Liver (tissue), 9 donors: ENCODE measurements around the gene PRAMEF33. TPM values are rescaled to one million over a fixed set of nuclear protein-coding genes. Genes with fewer than 3 reads are reported as not detected.
"Not testable (repeated sequence)": the region's sequence is repeated elsewhere in the genome, so short reads cannot be mapped to it uniquely, and the experiment has no call there.

ENCODE experiments used
- DNase-seq: peaks from one replicate; pipeline ENCODE4 v3.0.0-alpha.2; 2017; ENCODE audit warnings: low spot score
- H3K27ac ChIP-seq, 2 donors: one replicate each; pipeline ENCODE4 v1.7.0; 2013; ENCODE audit warnings: inconsistent platforms in 2 of 2, low read length in 2 of 2, control low read depth in 1 of 2, low read depth in 1 of 2, mild to moderate bottlenecking in 1 of 2
- H3K27me3 ChIP-seq, 4 donors: one replicate each; pipeline versions ENCODE4 v1.6.1 to v1.7.0; 2013; ENCODE audit warnings: low read length in 3 of 4, inconsistent platforms in 1 of 4, mild to moderate bottlenecking in 1 of 4, moderate library complexity in 1 of 4; ENCODE audit not compliant: control insufficient read depth in 4 of 4, insufficient read depth in 4 of 4
- H3K36me3 ChIP-seq, 4 donors: one replicate each; pipeline versions ENCODE4 v1.6.1 to v1.7.0; 2013; ENCODE audit warnings: low read length in 3 of 4, mild to moderate bottlenecking in 3 of 4, low read depth in 1 of 4, moderate library complexity in 1 of 4; ENCODE audit not compliant: control insufficient read depth in 4 of 4, insufficient read depth in 3 of 4
- H3K4me1 ChIP-seq, 4 donors: one replicate each; pipeline versions ENCODE4 v1.6.1 to v1.7.0; 2013; ENCODE audit warnings: low read length in 3 of 4, mild to moderate bottlenecking in 3 of 4, moderate library complexity in 1 of 4; ENCODE audit not compliant: control insufficient read depth in 4 of 4, insufficient read depth in 4 of 4
- H3K4me3 ChIP-seq, 3 donors: one replicate each; pipeline versions ENCODE4 v1.6.1 to v1.7.0; 2013; ENCODE audit warnings: low read length in 3 of 3, control low read depth in 1 of 3, low read depth in 1 of 3, mild to moderate bottlenecking in 1 of 3
- H3K9ac ChIP-seq, 2 donors: one replicate each; pipeline ENCODE4 v1.7.0; 2013; ENCODE audit warnings: low read length in 2 of 2, mild to moderate bottlenecking in 2 of 2, moderate library complexity in 2 of 2, control low read depth in 1 of 2, low read depth in 1 of 2
- H3K9me3 ChIP-seq, 4 donors: one replicate each; pipeline versions ENCODE4 v1.6.1 to v1.7.0; 2013; ENCODE audit warnings: low read length in 3 of 4; ENCODE audit not compliant: control insufficient read depth in 4 of 4
- CTCF ChIP-seq: fragments of 150-350 bp; IDR thresholded peaks from 2 replicates; pipeline ENCODE4 v1.5.1; 2017; ENCODE audit warnings: improper control_type of control experiment, low read depth, low read length; ENCODE audit not compliant: missing input control
- RAD21 ChIP-seq, 2 donors: IDR thresholded peaks; 2 replicates each; pipeline ENCODE4 v1.6.1; 2016; ENCODE audit warnings: antibody characterized with exemption in 2 of 2, mild to moderate bottlenecking in 2 of 2
- WGBS: extraction: QIAGEN DNeasy Blood & Tissue Kit; methylation state at CpG from one replicate; pipeline ENCODE4 v1.1.7; 2013; 5-methylcytosine and 5-hydroxymethylcytosine counted together
- polyA plus RNA-seq, 2 donors: library from polyadenylated mRNA; stranded (reverse) in 1 of 2; unstranded in 1 of 2; fragments of 200-250 nt in 1 of 2; fragments of >200 nt in 1 of 2; fragmentation: Nextera tagmentation in 1 of 2; extraction: Ambion mirVana in 1 of 2; gene quantifications; one replicate each; pipeline versions ENCODE4 v1.2.1 to v1.2.3, GENCODE V29; 2013 to 2015
- total RNA-seq, 2 donors: library from RNA; depleted of rRNA; stranded (reverse); fragments of >200 nt; gene quantifications; one replicate each; pipeline ENCODE4 v1.2.3, GENCODE V29; 2014
- donor health status: healthy.
- donor health status: healthy.
- donor health status: healthy.
- donor health status: healthy.
- donor health status: healthy.

The PRAMEF33 gene
- total RNA-seq (under 1 TPM in 1 of 2 donors, not detected in 1; 0.17 TPM), polyA plus RNA-seq (under 1 TPM in 1 of 2 donors, not detected in 1; 0.12 TPM)

- H3K27me3 ChIP-seq, H3K9me3 ChIP-seq, DNase-seq, H3K9ac ChIP-seq, H3K36me3 ChIP-seq, H3K4me1 ChIP-seq, H3K4me3 ChIP-seq, H3K27ac ChIP-seq: not testable (repeated sequence)
- no CpG with 5 or more reads among the region's 1 CpG for WGBS
Observed at GRCh38 chr1:13303239-13303638, at the start of gene PRAMEF33. Gene PRAMEF33, plus strand, starts transcription at chr1:13303539. Its CDS starts 2,416 bp downstream, at chr1:13305955.

GRCh38 chr1:13253898-13254297, 49.4 kb upstream of the PRAMEF33 start, which contains the start of gene PRAMEF5:
Gene PRAMEF5, plus strand, starts transcription at chr1:13254198. Its CDS starts 5,071 bp downstream, at chr1:13259269.
- not testable (repeated sequence) for H3K4me1 ChIP-seq, H3K4me3 ChIP-seq, H3K27ac ChIP-seq, H3K36me3 ChIP-seq, DNase-seq, H3K27me3 ChIP-seq, H3K9me3 ChIP-seq, H3K9ac ChIP-seq
- WGBS: 94% methylated on average over 2 of the region's 5 CpGs

- 39% methylated on average over 2 of the region's 3 CpGs for WGBS
- not testable (repeated sequence) for H3K4me1 ChIP-seq, H3K27me3 ChIP-seq
Observed at GRCh38 chr1:13265124-13265523, 38.2 kb upstream of the PRAMEF33 start.

GRCh38 chr1:13277016-13277415, 26.3 kb upstream of the PRAMEF33 start:
- H3K4me1 ChIP-seq, H3K36me3 ChIP-seq, H3K9me3 ChIP-seq, H3K4me3 ChIP-seq, H3K27me3 ChIP-seq, H3K27ac ChIP-seq, H3K9ac ChIP-seq, DNase-seq: not testable (repeated sequence)
- TF ChIP-seq CTCF: peak; percentile 4
- WGBS: 49% methylated on average over 4 of the region's 6 CpGs

More at GRCh38 chr1:13265124-13265523, 38.2 kb upstream of the PRAMEF33 start:
- not testable (repeated sequence) for H3K27ac ChIP-seq, DNase-seq, H3K9me3 ChIP-seq, H3K4me3 ChIP-seq, H3K9ac ChIP-seq, H3K36me3 ChIP-seq

GRCh38 chr1:13279617-13280016, 23.7 kb upstream of the PRAMEF33 start:
- not testable (repeated sequence) for H3K27ac ChIP-seq, H3K36me3 ChIP-seq, H3K4me1 ChIP-seq, H3K4me3 ChIP-seq, H3K9me3 ChIP-seq, H3K27me3 ChIP-seq, H3K9ac ChIP-seq, DNase-seq
- 66% methylated on average over 3 of the region's 3 CpGs for WGBS
- TF ChIP-seq CTCF (peak; percentile 13), RAD21 (IDR thresholded peaks at IDR 0.05) (peak; percentile 66 to 77)

- H3K4me3 ChIP-seq, H3K27me3 ChIP-seq, H3K9ac ChIP-seq, H3K4me1 ChIP-seq, H3K36me3 ChIP-seq, H3K27ac ChIP-seq, H3K9me3 ChIP-seq, DNase-seq: not testable (repeated sequence)
- WGBS: no CpG with 5 or more reads among the region's 1 CpG
Observed at GRCh38 chr1:13285037-13285436, 18.3 kb upstream of the PRAMEF33 start, which contains the start of gene PRAMEF8. Gene PRAMEF8, minus strand, starts transcription at chr1:13285137. Its CDS starts 1,046 bp downstream, at chr1:13284091.

- DNase-seq: not testable (repeated sequence)
Observed at GRCh38 chr1:13289030-13289429, 14.3 kb upstream of the PRAMEF33 start.

More at GRCh38 chr1:13289030-13289429, 14.3 kb upstream of the PRAMEF33 start:
- not testable (repeated sequence) for H3K27me3 ChIP-seq, H3K36me3 ChIP-seq, H3K9ac ChIP-seq, H3K4me1 ChIP-seq, H3K4me3 ChIP-seq, H3K9me3 ChIP-seq, H3K27ac ChIP-seq
- WGBS: 71% methylated on average over 2 of the region's 3 CpGs
